ENCODE data around the gene FICD.

The FICD gene

GRCh38 chr12:108505129-108505528 is 9.9 kb upstream of the FICD start:
- DNase-seq, result no peak

- no peak for DNase-seq
Measured at GRCh38 chr12:108507971-108508642, 7.0 kb upstream of the FICD start.

- DNase-seq, result no peak
Measured at GRCh38 chr12:108509806-108510205, 5.3 kb upstream of the FICD start.

GRCh38 chr12:108510836-108511235 is 4.2 kb upstream of the FICD start:
- no peak for DNase-seq

- peak; percentile 46 to 52 for DNase-seq
Measured at GRCh38 chr12:108511633-108512540, 3.2 kb upstream of the FICD start.

- no peak for DNase-seq
Measured at GRCh38 chr12:108514468-108514972, 557 bp upstream of the FICD start.

- DNase-seq, result no peak
Measured at GRCh38 chr12:108515916-108516315, 839 bp downstream of the FICD start.

GRCh38 chr12:108516511-108517275 is 1.6 kb downstream of the FICD start:
- no peak for DNase-seq

GRCh38 chr12:108517288-108518100 is 2.4 kb downstream of the FICD start:
- DNase-seq, result no peak

- DNase-seq, result no peak
Measured at GRCh38 chr12:108518101-108518715, 3.1 kb downstream of the FICD start.

GRCh38 chr12:108518716-108519496 is 3.8 kb downstream of the FICD start:
- no peak for DNase-seq

GRCh38 chr12:108519558-108519957 is 4.5 kb downstream of the FICD start:
- no peak for DNase-seq

GRCh38 chr12:108523365-108523764 is 8.3 kb downstream of the FICD start:
- no peak for DNase-seq

GRCh38 chr12:108525681-108526080 is 10.6 kb downstream of the FICD start:
- DNase-seq, result no peak

- no peak for DNase-seq
Measured at GRCh38 chr12:108526482-108527165, 11.5 kb downstream of the FICD start.

- no peak for DNase-seq
Measured at GRCh38 chr12:108527166-108527496, 12.1 kb downstream of the FICD start.

GRCh38 chr12:108530161-108530560 is 15.1 kb downstream of the FICD start:
- DNase-seq, result no peak

GRCh38 chr12:108531929-108532848 is 17.1 kb downstream of the FICD start:
- no peak for DNase-seq

GRCh38 chr12:108538146-108538545 is 23.1 kb downstream of the FICD start:
- no peak for DNase-seq
